HTERT RPE-1 (cell line): ENCODE results near the gene AKT2.

Experiments used
- in situ Hi-C: fragments of 300-500 bp; cut with MboI; formaldehyde crosslinking; loops from 4 replicates; pipeline ENCODE4 v1.14.3; 2020; ENCODE audit warnings: low sequenced_read_pairs

Gene AKT2

GRCh38 chr19:40255619-40256166 lies 29.5 kb downstream of the AKT2 start:
- in situ Hi-C loops: no loop called here

GRCh38 chr19:40254714-40255418 lies 30.3 kb downstream of the AKT2 start:
- in situ Hi-C loops: no loop called here

GRCh38 chr19:40253611-40254092 lies 31.5 kb downstream of the AKT2 start:
- in situ Hi-C loops: no loop called here

- in situ Hi-C loops: no loop called here
Measured at GRCh38 chr19:40252395-40252794, 32.8 kb downstream of the AKT2 start.

- in situ Hi-C loops: no loop called here
Measured at GRCh38 chr19:40251991-40252390, 33.2 kb downstream of the AKT2 start.

- in situ Hi-C loops: no loop called here
Measured at GRCh38 chr19:40251244-40251643, 33.9 kb downstream of the AKT2 start.

- in situ Hi-C loops: no loop called here
Measured at GRCh38 chr19:40249781-40250180, 35.4 kb downstream of the AKT2 start.

- in situ Hi-C loops: no loop called here
Measured at GRCh38 chr19:40249201-40249600, 35.9 kb downstream of the AKT2 start.

GRCh38 chr19:40247735-40248262 lies 37.3 kb downstream of the AKT2 start:
- in situ Hi-C loops: no loop called here

GRCh38 chr19:40247178-40247577 lies 38.0 kb downstream of the AKT2 start:
- in situ Hi-C loops: no loop called here

GRCh38 chr19:40246292-40247073 lies 38.7 kb downstream of the AKT2 start:
- in situ Hi-C loops: no loop called here

GRCh38 chr19:40245506-40246128 lies 39.5 kb downstream of the AKT2 start:
- in situ Hi-C loops: no loop called here

GRCh38 chr19:40244579-40245317 lies 40.4 kb downstream of the AKT2 start:
- in situ Hi-C loops: no loop called here

- in situ Hi-C loops: no loop called here
Measured at GRCh38 chr19:40243181-40243580, 42.0 kb downstream of the AKT2 start.

- in situ Hi-C loops: no loop called here
Measured at GRCh38 chr19:40242480-40242879, 42.7 kb downstream of the AKT2 start.

GRCh38 chr19:40241809-40242384 lies 43.2 kb downstream of the AKT2 start:
- in situ Hi-C loops: no loop called here

- in situ Hi-C loops: no loop called here
Measured at GRCh38 chr19:40241125-40241808, 43.9 kb downstream of the AKT2 start.

- in situ Hi-C loops: no loop called here
Measured at GRCh38 chr19:40240332-40240731, 44.8 kb downstream of the AKT2 start.

GRCh38 chr19:40239415-40240226 lies 45.5 kb downstream of the AKT2 start:
- in situ Hi-C loops: no loop called here
